GM23248 (cell line): Measurements from ENCODE around the gene TRAF4.

Experiments
- EZH2 ChIP-seq: fragments of 200-600 bp; sonication (generic); IDR thresholded peaks from 2 replicates; pipeline ENCODE4 v1.6.1; 2018; ENCODE audit warnings: antibody characterized with exemption, mild to moderate bottlenecking; ENCODE audit not compliant: insufficient read depth, poor library complexity, severe bottlenecking
- EZH2phosphoT487 ChIP-seq: fragments of 200-600 bp; sonication (generic); IDR thresholded peaks from 2 replicates; pipeline ENCODE4 v1.6.1; 2018; ENCODE audit warnings: antibody characterized with exemption, moderate library complexity, mild to moderate bottlenecking, low read depth; ENCODE audit not compliant: insufficient read depth

DNA sequence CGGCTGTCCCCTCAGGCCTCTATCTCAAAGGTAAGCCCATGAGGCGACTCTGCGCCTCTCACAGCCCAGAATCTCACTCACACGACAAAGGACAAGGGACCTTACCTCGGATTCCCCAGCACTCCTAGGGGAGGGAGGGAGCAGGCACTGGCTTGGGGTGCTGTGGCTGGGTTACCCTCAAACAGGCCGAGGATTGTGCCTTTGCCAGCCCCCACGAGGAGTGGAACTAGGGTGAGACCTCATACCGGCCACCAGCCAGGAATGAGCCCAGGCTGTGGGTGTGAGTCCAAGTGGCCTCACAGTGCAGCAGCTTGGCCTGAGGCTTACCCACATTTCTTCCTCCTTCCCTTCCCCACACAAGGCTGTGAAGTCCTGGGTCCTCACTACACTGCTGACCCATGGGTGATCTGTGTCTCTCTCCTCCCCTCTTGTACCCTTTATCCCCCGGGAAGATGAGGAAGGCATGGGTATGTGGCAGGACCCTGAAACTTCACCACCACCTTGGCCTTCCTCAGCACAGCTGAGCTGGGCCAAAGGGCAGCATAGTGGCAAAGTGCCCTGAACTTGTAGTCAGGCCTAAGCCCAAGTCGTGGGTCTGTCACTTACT, 38.0 kb upstream of the TRAF4 start:
- TF ChIP-seq EZH2, result no peak
- TF ChIP-seq EZH2phosphoT487, result no peak
